ENCODE measurements around the gene CNGA1.

The CNGA1 gene

DNA sequence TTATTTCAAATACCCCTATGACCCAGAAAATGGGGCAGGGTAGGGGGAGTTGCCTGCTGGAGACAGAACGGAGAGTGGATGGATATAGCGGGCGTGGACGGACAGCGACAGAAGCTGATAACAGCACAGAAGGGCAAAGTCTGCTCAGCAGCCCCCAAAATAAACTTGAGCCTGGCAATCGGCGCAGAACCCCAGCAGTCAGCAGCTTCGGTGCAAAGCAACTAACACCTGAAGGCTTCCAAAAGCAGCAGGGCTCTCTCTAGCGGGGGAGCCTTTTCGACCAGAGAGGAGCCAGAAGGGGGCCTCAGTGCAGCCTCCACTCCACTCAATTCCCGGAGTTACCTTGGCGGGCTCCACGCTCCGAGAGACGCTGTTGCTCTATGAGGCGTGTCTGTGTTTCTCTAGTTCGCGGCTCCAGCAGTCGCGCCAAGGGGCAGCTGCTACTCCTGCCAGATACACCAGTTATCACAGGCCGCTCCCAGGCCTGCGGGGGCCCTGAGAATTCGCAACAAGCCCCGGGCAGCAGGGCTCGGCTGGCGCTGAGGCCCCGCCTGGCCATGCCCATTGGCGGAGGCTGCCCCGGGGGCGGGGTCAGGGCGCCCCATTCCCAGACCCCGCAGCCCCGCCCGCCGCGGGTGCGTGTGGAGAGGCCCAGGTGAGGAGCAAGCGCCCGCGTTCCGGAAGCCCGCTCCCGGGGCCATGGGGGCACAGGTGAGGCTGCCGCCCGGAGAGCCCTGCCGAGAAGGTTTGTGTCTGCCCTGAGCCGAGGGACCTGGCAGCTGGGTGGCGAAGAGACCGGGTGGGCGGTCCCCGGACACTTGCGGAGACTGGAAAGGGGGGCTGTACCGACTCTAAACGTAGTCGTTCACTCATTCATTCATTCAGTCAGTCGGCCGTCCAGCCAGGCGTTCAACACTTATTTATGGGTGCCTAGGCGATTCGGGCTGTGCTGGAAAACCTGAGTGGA lies at the start of gene CNGA1, which contains the start of gene NIPAL1:
TSS of gene CNGA1 (minus strand) at position 541 of the 967 bp plus-strand sequence. CDS start 63,992 bp downstream, outside the sequence.
TSS of gene NIPAL1 (plus strand) at position 632 of the 967 bp plus-strand sequence. CDS start at position 700, 68 bp downstream.
- peak within 1 kb of the TSS; percentile 61 for H3K4me3 ChIP-seq (ENCODE audit: low read depth, low read length)
- TF ChIP-seq, protein P1, sequence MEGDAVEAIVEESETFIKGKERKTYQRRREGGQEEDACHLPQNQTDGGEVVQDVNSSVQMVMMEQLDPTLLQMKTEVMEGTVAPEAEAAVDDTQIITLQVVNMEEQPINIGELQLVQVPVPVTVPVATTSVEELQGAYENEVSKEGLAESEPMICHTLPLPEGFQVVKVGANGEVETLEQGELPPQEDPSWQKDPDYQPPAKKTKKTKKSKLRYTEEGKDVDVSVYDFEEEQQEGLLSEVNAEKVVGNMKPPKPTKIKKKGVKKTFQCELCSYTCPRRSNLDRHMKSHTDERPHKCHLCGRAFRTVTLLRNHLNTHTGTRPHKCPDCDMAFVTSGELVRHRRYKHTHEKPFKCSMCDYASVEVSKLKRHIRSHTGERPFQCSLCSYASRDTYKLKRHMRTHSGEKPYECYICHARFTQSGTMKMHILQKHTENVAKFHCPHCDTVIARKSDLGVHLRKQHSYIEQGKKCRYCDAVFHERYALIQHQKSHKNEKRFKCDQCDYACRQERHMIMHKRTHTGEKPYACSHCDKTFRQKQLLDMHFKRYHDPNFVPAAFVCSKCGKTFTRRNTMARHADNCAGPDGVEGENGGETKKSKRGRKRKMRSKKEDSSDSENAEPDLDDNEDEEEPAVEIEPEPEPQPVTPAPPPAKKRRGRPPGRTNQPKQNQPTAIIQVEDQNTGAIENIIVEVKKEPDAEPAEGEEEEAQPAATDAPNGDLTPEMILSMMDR (IDR thresholded peaks at IDR 0.05; ENCODE audit: low read depth, low read length): no peak

DNA sequence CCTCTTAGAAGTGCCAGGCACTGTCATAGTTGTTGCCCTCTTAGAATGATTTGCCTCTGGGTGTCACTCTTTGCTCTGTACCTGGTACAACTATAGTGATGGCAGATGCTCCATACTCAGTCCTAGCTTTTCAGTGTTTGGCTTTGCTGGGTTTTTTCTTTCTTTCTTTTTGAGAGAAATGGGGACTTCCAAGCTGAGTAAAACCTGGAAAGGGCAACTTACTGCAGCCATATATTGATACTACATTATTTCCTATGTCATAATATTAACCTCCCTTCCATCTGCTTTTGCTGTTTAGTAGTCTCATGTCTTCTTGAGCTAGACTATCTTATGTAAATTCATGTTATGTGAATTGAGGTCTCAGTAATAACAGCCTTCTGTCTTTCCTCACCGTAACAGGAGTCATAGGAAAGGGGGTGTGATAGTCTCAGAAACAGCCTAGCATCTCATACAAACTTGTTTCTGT lies 49.1 kb upstream of the CNGA1 start:
- H3K4me3 ChIP-seq (ENCODE audit: low read depth, low read length): no peak overlapping the region
- TF ChIP-seq, protein P1 (IDR thresholded peaks at IDR 0.05; ENCODE audit: low read depth, low read length): no peak

DNA sequence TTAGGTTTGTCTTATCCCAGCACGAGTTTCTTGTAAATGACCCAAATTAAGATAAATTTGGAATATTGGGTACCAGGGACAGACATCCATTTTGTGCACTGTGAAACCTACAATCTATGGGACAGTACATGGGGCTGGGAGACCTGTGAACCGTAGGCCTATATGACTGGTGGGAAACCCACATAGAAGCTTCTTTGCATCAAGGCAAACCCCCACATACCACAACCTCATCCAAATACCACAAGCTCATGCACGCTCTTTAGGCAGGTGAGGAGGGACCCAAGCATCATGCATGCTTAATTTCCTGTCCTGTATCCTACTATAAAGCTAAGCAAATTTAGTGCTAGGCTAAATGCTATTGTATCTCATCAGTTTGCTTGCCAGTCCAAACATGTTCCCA lies 47.9 kb upstream of the CNGA1 start:
- TF ChIP-seq, protein P1 (IDR thresholded peaks at IDR 0.05; ENCODE audit: low read depth, low read length): no peak
- no peak overlapping the region for H3K4me3 ChIP-seq (ENCODE audit: low read depth, low read length)

DNA sequence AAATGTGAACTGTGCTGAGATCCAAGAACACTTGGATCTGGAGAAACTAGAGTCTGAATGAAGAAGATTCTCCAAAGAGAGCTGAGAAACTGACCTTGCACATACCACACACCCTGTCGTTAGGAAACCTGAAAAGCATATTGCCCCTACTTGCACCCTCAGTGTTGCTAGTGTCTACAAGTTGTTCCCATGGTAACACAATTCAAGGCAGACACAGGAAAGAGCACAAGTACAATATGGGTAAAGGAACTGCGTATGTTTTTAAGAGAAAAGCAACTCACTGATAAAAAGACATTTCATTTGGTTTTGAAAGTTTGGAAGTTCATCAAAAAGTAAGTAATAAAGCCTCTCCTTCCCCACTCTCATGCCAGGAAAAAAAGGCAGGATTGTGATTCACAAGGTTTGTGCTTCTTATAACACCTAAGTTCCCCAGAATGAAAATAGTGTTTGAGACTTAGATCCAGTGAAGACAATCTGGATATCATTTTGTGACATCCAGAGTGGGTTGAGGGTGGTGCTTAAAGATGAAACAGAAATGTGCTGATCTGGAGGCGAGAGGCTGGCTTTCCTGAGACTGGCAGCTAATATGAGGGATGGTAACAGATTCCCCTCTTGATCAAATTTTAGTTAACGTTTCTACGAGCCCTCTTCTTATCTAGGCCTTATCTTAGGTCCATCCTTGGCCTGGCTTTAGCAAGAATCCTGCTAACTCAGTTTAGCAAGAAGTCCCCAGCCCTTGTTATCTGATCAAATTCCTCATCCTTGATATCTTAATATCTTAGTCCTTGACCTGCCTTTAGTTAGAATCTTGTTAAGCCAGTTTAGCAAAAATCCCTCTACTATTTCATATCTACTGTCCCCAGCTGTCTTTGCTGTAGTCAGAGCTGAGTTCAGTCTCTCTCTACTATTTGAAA lies 42.4 kb upstream of the CNGA1 start:
- no peak overlapping the region for H3K4me3 ChIP-seq (ENCODE audit: low read depth, low read length)
- TF ChIP-seq, protein P1 (IDR thresholded peaks at IDR 0.05; ENCODE audit: low read depth, low read length): no peak

DNA sequence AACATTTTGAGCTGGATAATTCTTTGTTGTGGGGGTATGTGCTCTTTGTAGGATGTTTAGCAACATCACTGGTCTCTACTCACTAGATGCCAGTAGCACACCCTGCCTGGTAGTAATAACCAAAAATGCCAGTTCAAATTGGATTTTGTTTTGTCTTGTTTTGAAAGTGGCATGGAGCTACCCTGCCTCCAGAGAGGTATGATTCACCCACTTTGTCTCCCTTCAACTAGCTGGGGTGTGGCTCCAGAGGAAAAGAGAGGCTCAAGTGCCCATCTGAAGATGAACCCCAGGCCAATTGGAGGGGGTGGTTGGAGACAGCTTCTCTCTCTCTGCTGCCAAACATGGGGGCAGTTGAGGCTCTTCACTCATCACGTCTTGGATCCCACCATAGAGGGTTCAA lies 34.6 kb upstream of the CNGA1 start:
- TF ChIP-seq, protein P1 (IDR thresholded peaks at IDR 0.05; ENCODE audit: low read depth, low read length): no peak

DNA sequence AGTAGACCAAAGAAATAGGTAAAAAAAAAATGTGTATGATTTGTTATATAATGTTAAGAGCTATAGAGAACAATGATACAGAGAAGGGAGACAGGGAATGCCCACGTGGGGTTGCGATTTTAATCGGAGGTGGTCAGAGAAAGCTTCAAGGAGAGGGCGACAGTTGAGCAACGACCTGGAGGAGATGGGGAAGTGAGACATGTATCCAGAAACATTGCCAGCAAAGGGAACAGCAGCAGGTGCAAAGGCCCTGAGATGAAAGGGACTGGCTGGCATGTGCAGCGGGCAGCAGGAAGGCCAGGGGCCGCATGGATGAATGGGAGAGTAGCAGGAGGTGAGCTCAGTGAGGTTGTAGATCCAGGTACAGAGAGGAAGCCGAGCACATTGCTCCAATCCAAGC lies 33.0 kb upstream of the CNGA1 start:
- H3K4me3 ChIP-seq (ENCODE audit: low read depth, low read length): no peak overlapping the region
- TF ChIP-seq, protein P1 (IDR thresholded peaks at IDR 0.05; ENCODE audit: low read depth, low read length): no peak

More for the DNA sequence above, 34.6 kb upstream of the CNGA1 start:
- H3K4me3 ChIP-seq (ENCODE audit: low read depth, low read length): no peak overlapping the region

Data from WI38 (cell line).